ENCODE measurements around the gene ZFAND5. TPM values are rescaled to one million over a fixed set of nuclear protein-coding genes. Genes with fewer than 3 reads are reported as not detected.

Gene ZFAND5
- total RNA-seq, 1 donor from 2014 or later: 174 TPM

Other genes starting within 250 kb of the ZFAND5 start
- gene GDA, start 215.8 kb downstream of the ZFAND5 start, total RNA-seq: 2.0 TPM
- not detected for gene TMC1, start 156.4 kb upstream of the ZFAND5 start, total RNA-seq

Measured in left ventricle myocardium superior (tissue), 1 donor.